SK-N-SH (cell line): Measurements from ENCODE around the gene NFKBIE. TPM values are rescaled to one million over a fixed set of nuclear protein-coding genes. Genes with fewer than 3 reads are reported as not detected.

Source experiments
- CTCF ChIA-PET: fragments of 300-600, 350-600 bp; formaldehyde crosslinking; extraction: SDS; loops from one replicate; lab custom pipeline; 2021; lab: Yijun Ruan, JAX
- POLR2A ChIA-PET: fragments of 350-600 bp; sonication (Branson Sonifier 250); formaldehyde crosslinking; extraction: SDS; loops from one replicate; lab custom pipeline; 2020; ENCODE audit warnings: antibody characterized with exemption, inconsistent platforms; lab: Yijun Ruan, JAX
- DNase-seq: peaks from one replicate; pipeline ENCODE4 v3.0.0; 2012
- H2AFZ ChIP-seq: fragments of 200-600 bp; sonication (generic); 2 replicates; pipeline ENCODE4 v1.8.1; 2016; ENCODE audit warnings: antibody characterized with exemption, mild to moderate bottlenecking, low read depth
- H3F3A ChIP-seq: fragments of 200-600 bp; sonication (generic); replicated peaks from 2 replicates; pipeline ENCODE3; 2016; ENCODE audit warnings: antibody characterized with exemption, mild to moderate bottlenecking; ENCODE audit not compliant: insufficient read depth
- H3K27ac ChIP-seq, 2 experiments: fragments of 200-500 bp in 1 of 2; fragments of 200-600 bp in 1 of 2; sonication (Bioruptor generic) in 1 of 2; sonication (generic), shearing (Covaris generic) in 1 of 2; 2 replicates each; pipeline versions ENCODE4 v1.5.1 to v1.6.1; 2014 to 2016; ENCODE audit warnings: low read depth in 2 of 2, inconsistent platforms in 1 of 2, low read length in 1 of 2, mild to moderate bottlenecking in 1 of 2, mixed read lengths in 1 of 2
- H3K27me3 ChIP-seq: fragments of 200-600 bp; sonication (generic), shearing (Covaris generic); 2 replicates; pipeline ENCODE4 v1.6.1; 2016; ENCODE audit warnings: mixed run types; ENCODE audit not compliant: insufficient read depth
- H3K36me3 ChIP-seq, 2 experiments: fragments of 200-500 bp in 1 of 2; fragments of 200-600 bp in 1 of 2; sonication (Bioruptor generic) in 1 of 2; sonication (generic) in 1 of 2; replicated peaks in 1 of 2; 2 replicates each; pipeline versions ENCODE3 to v1.5.1; 2014 to 2016; ENCODE audit warnings: low read length in 1 of 2, mild to moderate bottlenecking in 1 of 2; ENCODE audit not compliant: insufficient read depth in 2 of 2, control insufficient read depth in 1 of 2
- H3K4me1 ChIP-seq, 2 experiments: fragments of 200-500 bp in 1 of 2; fragments of 200-600 bp in 1 of 2; sonication (Bioruptor generic) in 1 of 2; sonication (generic), shearing (Covaris generic) in 1 of 2; 2 replicates each; pipeline versions ENCODE4 v1.5.1 to v1.6.1; 2014 to 2016; ENCODE audit warnings: low read depth in 1 of 2, low read length in 1 of 2, mixed run types in 1 of 2; ENCODE audit not compliant: insufficient read depth in 2 of 2, control insufficient read depth in 1 of 2
- H3K4me2 ChIP-seq: fragments of 200-600 bp; sonication (generic), shearing (Covaris generic); 2 replicates; pipeline ENCODE4 v1.6.1; 2017; ENCODE audit warnings: mixed run types
- H3K4me3 ChIP-seq, 2 experiments: fragments of 200-500 bp in 1 of 2; fragments of 200-600 bp in 1 of 2; sonication (Bioruptor generic) in 1 of 2; sonication (generic), shearing (Covaris generic) in 1 of 2; 2 replicates each; pipeline versions ENCODE4 v1.5.1 to v1.8.1; 2014 to 2016; ENCODE audit warnings: low read depth in 2 of 2, inconsistent platforms in 1 of 2, low read length in 1 of 2, mild to moderate bottlenecking in 1 of 2, mixed read lengths in 1 of 2, moderate library complexity in 1 of 2
- H3K79me2 ChIP-seq: fragments of 200-600 bp; sonication (generic); 2 replicates; pipeline ENCODE4 v1.8.1; 2017; ENCODE audit warnings: mild to moderate bottlenecking; ENCODE audit not compliant: insufficient read depth
- H3K9ac ChIP-seq: fragments of 200-600 bp; sonication (generic); 2 replicates; pipeline ENCODE4 v1.6.1; 2017; ENCODE audit warnings: mixed run types
- H3K9me2 ChIP-seq: fragments of 200-600 bp; sonication (generic); 2 replicates; pipeline ENCODE4 v1.6.1; 2017; ENCODE audit warnings: mixed run types
- H3K9me3 ChIP-seq: fragments of 200-600 bp; sonication (generic); 2 replicates; pipeline ENCODE4 v1.6.1; 2017; ENCODE audit warnings: mixed run types, mild to moderate bottlenecking, moderate library complexity
- H4K20me1 ChIP-seq: fragments of 200-600 bp; sonication (generic); 2 replicates; pipeline ENCODE4 v1.6.1; 2017; ENCODE audit warnings: mild to moderate bottlenecking, mixed run types; ENCODE audit not compliant: insufficient read depth
- CHD2 ChIP-seq: fragments of 150-350 bp; IDR thresholded peaks from 2 replicates; pipeline ENCODE4 v1.6.1; 2018; ENCODE audit warnings: low read length; ENCODE audit not compliant: partially characterized antibody
- CTCF ChIP-seq: fragments of 200-600 bp; sonication (generic); IDR thresholded peaks from 2 replicates; pipeline ENCODE4 v1.6.1; 2017; ENCODE audit warnings: antibody characterized with exemption, mild to moderate bottlenecking, moderate library complexity
- ELF1 ChIP-seq: IDR thresholded peaks from 2 replicates; pipeline ENCODE4 v1.4.0; 2012
- FOXJ3 ChIP-seq: sonication (generic); formaldehyde crosslinking; IDR thresholded peaks from 2 replicates; pipeline ENCODE4 v1.5.1; 2020; ENCODE audit warnings: mild to moderate bottlenecking, missing genetic modification reagents
- FOXM1 ChIP-seq: IDR thresholded peaks from 2 replicates; pipeline ENCODE4 v1.4.0; 2012; ENCODE audit warnings: low read depth, mild to moderate bottlenecking
- GABPA ChIP-seq: IDR thresholded peaks from 2 replicates; pipeline ENCODE4 v1.4.0; 2012; ENCODE audit warnings: low read depth, mild to moderate bottlenecking
- GATA2 ChIP-seq: sonication (generic); formaldehyde crosslinking; IDR thresholded peaks from 2 replicates; pipeline ENCODE4 v1.5.0; 2020; ENCODE audit warnings: mild to moderate bottlenecking, missing genetic modification reagents
- JUND ChIP-seq: IDR thresholded peaks from 2 replicates; pipeline ENCODE4 v1.4.0; 2012
- MXI1 ChIP-seq: IDR thresholded peaks from 2 replicates; pipeline ENCODE4 v1.6.1; 2012; ENCODE audit warnings: mild to moderate bottlenecking, low read depth, low read length, improper control_type of control experiment
- PBX3 ChIP-seq: IDR thresholded peaks from 2 replicates; pipeline ENCODE4; 2012
- POLR2AphosphoS5 ChIP-seq: IDR thresholded peaks from 2 replicates; pipeline ENCODE4 v1.6.1; 2012; ENCODE audit warnings: low read depth, low read length
- RXRA ChIP-seq: IDR thresholded peaks from 2 replicates; pipeline ENCODE4 v1.4.0; 2012; ENCODE audit warnings: low read depth, mild to moderate bottlenecking, borderline replicate concordance
- SIN3A ChIP-seq: IDR thresholded peaks from 2 replicates; pipeline ENCODE4 v1.6.1; 2012; ENCODE audit warnings: low read depth, mild to moderate bottlenecking, low read length, moderate library complexity, borderline replicate concordance
- SMC3 ChIP-seq: IDR thresholded peaks from 2 replicates; pipeline ENCODE4 v1.6.1; 2012; ENCODE audit warnings: low read depth, low read length, improper control_type of control experiment
- TCF12 ChIP-seq: IDR thresholded peaks from 2 replicates; pipeline ENCODE4 v1.4.0; 2012
- USF1 ChIP-seq: IDR thresholded peaks from 2 replicates; pipeline ENCODE4 v1.4.0; 2012; ENCODE audit warnings: low read depth, borderline replicate concordance
- YY1 ChIP-seq: IDR thresholded peaks from 2 replicates; pipeline ENCODE4 v1.4.0; 2012; ENCODE audit warnings: low read depth, mild to moderate bottlenecking
- ZBTB33 ChIP-seq: IDR thresholded peaks from 2 replicates; pipeline ENCODE4 v1.4.0; 2012; ENCODE audit warnings: low read depth, borderline replicate concordance
- WGBS: methylation state at CpG from one replicate; pipeline ENCODE4 v1.1.6; 2017; ENCODE audit warnings: low lambda C conversion rate; 5-methylcytosine and 5-hydroxymethylcytosine counted together
- polyA plus RNA-seq, 3 experiments: library from polyadenylated mRNA; depleted of rRNA; stranded (reverse); fragments of >200 nt; gene quantifications; 2 replicates each; pipeline ENCODE4 v1.2.3, GENCODE V29; 2012

NFKBIE gene
- polyA plus RNA-seq, 1 of the 3 experiments (the other 2 are of a cell fraction), result 5.8 TPM

- Histone ChIP-seq H3K9me2 (no peaks in the 10 kb centered on the region), H3K36me3 (peaks cover 0 to 10% of the 10 kb centered on the region in 2 experiments), H3K9me3 (no peaks in the 10 kb centered on the region), H4K20me1 (no peaks in the 10 kb centered on the region), H3K4me2 (peak overlapping the region; percentile 94), H2AFZ (peak overlapping the region; percentile 72; the same call in 1 of the 2 replicates), H3K9ac (peak overlapping the region; percentile 80), H3K79me2 (peaks cover 21% of the 10 kb centered on the region; the same call in 1 of the 2 replicates), H3F3A (peaks cover 5% of the 10 kb centered on the region), H3K27ac (peak overlapping the region in 1 of 2 experiments; percentile 56; a peak in 2 of 4 replicates), H3K27me3 (peaks cover 13% of the 10 kb centered on the region), H3K4me1 (peaks cover 16 to 31% of the 10 kb centered on the region in 2 experiments; a peak in 2 of 4 replicates), H3K4me3 (peak overlapping the region; percentile 74 to 89)
- ChIA-PET CTCF (interaction anchor here (0.7 to 9.1 kb wide), 15 partner anchors 9 to 168 kb away, joined by 3 to 220 read pairs (median 5); partner anchors contain the start of genes AARS2, SLC35B2 and SPATS1), POLR2A (interaction anchor here (0.7 to 1.2 kb wide), 2 partner anchors 9 to 18 kb away, joined by 3 to 4 read pairs; partner anchors contain the start of gene HSP90AB1)
- peak; percentile 27 for DNase-seq
- 8% methylated on average over 9 of the region's 13 CpGs for WGBS
- no peak for TF ChIP-seq SIN3A
- TF ChIP-seq MXI1, result peak; percentile 81; the same call in 1 of the 2 replicates
These were observed 971 bp downstream of the NFKBIE start for GRCh38 chr6:44264154-44265006.

- H3K4me3 ChIP-seq, result peak overlapping the region; percentile 74 to 89; a peak in 3 of 4 replicates
- 54% methylated on average over 9 of the region's 9 CpGs for WGBS
- no peak overlapping the region for H2AFZ ChIP-seq
- no peak for TF ChIP-seq FOXM1
- no peak for TF ChIP-seq CTCF
- no peak for TF ChIP-seq SMC3
- no peak for TF ChIP-seq TCF12
- TF ChIP-seq PBX3, result no peak
- no peak for TF ChIP-seq GATA2 (CRISPR knock-in tag)
- TF ChIP-seq CHD2, result no peak
- no peak for TF ChIP-seq RXRA
- no peak for TF ChIP-seq YY1
- no peak for TF ChIP-seq USF1
- no peak for TF ChIP-seq ELF1
- TF ChIP-seq POLR2AphosphoS5, result no peak
- TF ChIP-seq FOXJ3 (CRISPR knock-in tag), result no peak
- no peak for TF ChIP-seq GABPA
- TF ChIP-seq ZBTB33, result no peak
- TF ChIP-seq JUND, result no peak
- peak overlapping the region; percentile 94 for H3K4me2 ChIP-seq
- H3K9me2 ChIP-seq, result no peaks in the 10 kb centered on the region
- H4K20me1 ChIP-seq, result no peaks in the 10 kb centered on the region
- peaks cover 7% of the 10 kb centered on the region for H3F3A ChIP-seq
- ChIA-PET CTCF (interaction anchor here (0.8 to 9.1 kb wide), 9 partner anchors 8 to 167 kb away, joined by 3 to 220 read pairs (median 7); partner anchors contain the start of genes AARS2 and SLC35B2), POLR2A (no interaction called here)
- no peaks in the 10 kb centered on the region for H3K9me3 ChIP-seq
- no peak for DNase-seq
- peaks cover 0 to 10% of the 10 kb centered on the region in 2 experiments for H3K36me3 ChIP-seq
- H3K27ac ChIP-seq, result no peak overlapping the region
- H3K9ac ChIP-seq, result peak overlapping the region; percentile 80; the same call in 1 of the 2 replicates
- peaks cover 21% of the 10 kb centered on the region; the same call in 1 of the 2 replicates for H3K79me2 ChIP-seq
- peaks cover 16 to 30% of the 10 kb centered on the region in 2 experiments; a peak in 2 of 4 replicates for H3K4me1 ChIP-seq
- peaks cover 4% of the 10 kb centered on the region; the same call in 1 of the 2 replicates for H3K27me3 ChIP-seq
These were observed 1.8 kb downstream of the NFKBIE start for GRCh38 chr6:44263354-44264100.
